Ishikawa (cell line): Measurements from ENCODE around the gene THADA.

ENCODE experiments used
- CEBPB ChIP-seq: IDR thresholded peaks from 2 replicates; pipeline ENCODE4 v1.6.1; 2012
- CREB1 ChIP-seq: IDR thresholded peaks from 2 replicates; pipeline ENCODE4 v1.6.1; 2012; ENCODE audit warnings: low read depth
- EGR1 ChIP-seq: IDR thresholded peaks from 2 replicates; pipeline ENCODE4 v1.6.1; 2012
- EP300 ChIP-seq: IDR thresholded peaks from 2 replicates; pipeline ENCODE4 v1.6.1; 2012; ENCODE audit warnings: borderline replicate concordance
- FOXM1 ChIP-seq: IDR thresholded peaks from 2 replicates; pipeline ENCODE4 v1.6.1; 2012; ENCODE audit warnings: low read depth, borderline replicate concordance
- MAX ChIP-seq: IDR thresholded peaks from 2 replicates; pipeline ENCODE4 v1.6.1; 2012
- RAD21 ChIP-seq: IDR thresholded peaks from 2 replicates; pipeline ENCODE4 v1.6.1; 2012; ENCODE audit warnings: low read depth
- REST ChIP-seq: IDR thresholded peaks from 2 replicates; pipeline ENCODE4 v1.6.1; 2012; ENCODE audit warnings: low read depth, mild to moderate bottlenecking
- TAF1 ChIP-seq: IDR thresholded peaks from 2 replicates; pipeline ENCODE4 v1.6.1; 2012; ENCODE audit warnings: low read depth, mild to moderate bottlenecking
- YY1 ChIP-seq: IDR thresholded peaks from 2 replicates; pipeline ENCODE4 v1.6.1; 2012; ENCODE audit warnings: low read depth
- ZBTB7A ChIP-seq: IDR thresholded peaks from 2 replicates; pipeline ENCODE4 v1.6.1; 2012; ENCODE audit warnings: low read depth

GRCh38 chr2:43198263-43198662 lies 397.6 kb downstream of the THADA start:
- TF ChIP-seq EP300 (no peak), RAD21 (no peak), CEBPB (no peak), REST (no peak), ZBTB7A (no peak), FOXM1 (no peak), YY1 (no peak), TAF1 (no peak), EGR1 (no peak), MAX (no peak), CREB1 (no peak)
